GM18517 (cell line): ENCODE results near the gene SYNGR1.
"Not testable (repeated sequence)": the region's sequence is repeated elsewhere in the genome, so short reads cannot be mapped to it uniquely, and the experiment has no call there.

Experiments used
- ATAC-seq: cut with Tn5 transposase; IDR thresholded peaks from one replicate; pipeline ENCODE4 v1.9.1; 2021; ENCODE audit warnings: mild to moderate bottlenecking, moderate library complexity; ENCODE audit not compliant: unreplicated experiment

The SYNGR1 gene

GRCh38 chr22:39405346-39406085, 55.7 kb downstream of the SYNGR1 start:
- ATAC-seq = no peak

- ATAC-seq = no peak
Observed at GRCh38 chr22:39408173-39408572, 58.4 kb downstream of the SYNGR1 start.

GRCh38 chr22:39408807-39409206, 59.0 kb downstream of the SYNGR1 start:
- no peak for ATAC-seq

- ATAC-seq = no peak
Observed at GRCh38 chr22:39409516-39410029, 59.8 kb downstream of the SYNGR1 start.

GRCh38 chr22:39410264-39410663, 60.5 kb downstream of the SYNGR1 start:
- no peak for ATAC-seq

- ATAC-seq = not testable (repeated sequence)
Observed at GRCh38 chr22:39411828-39412365, 62.1 kb downstream of the SYNGR1 start.

GRCh38 chr22:39413204-39413603, 63.4 kb downstream of the SYNGR1 start:
- not testable (repeated sequence) for ATAC-seq

GRCh38 chr22:39414377-39414776, 64.6 kb downstream of the SYNGR1 start:
- ATAC-seq = no peak

GRCh38 chr22:39414886-39415285, 65.1 kb downstream of the SYNGR1 start:
- ATAC-seq = no peak

GRCh38 chr22:39415506-39415905, 65.7 kb downstream of the SYNGR1 start:
- ATAC-seq = no peak

- no peak for ATAC-seq
Observed at GRCh38 chr22:39416319-39416718, 66.5 kb downstream of the SYNGR1 start.

- ATAC-seq = no peak
Observed at GRCh38 chr22:39417641-39418040, 67.8 kb downstream of the SYNGR1 start.

GRCh38 chr22:39418696-39419095, 68.9 kb downstream of the SYNGR1 start:
- ATAC-seq = no peak

- ATAC-seq = no peak
Observed at GRCh38 chr22:39419096-39419495, 69.3 kb downstream of the SYNGR1 start.

- ATAC-seq = no peak
Observed at GRCh38 chr22:39419911-39420310, 70.1 kb downstream of the SYNGR1 start.

- ATAC-seq = no peak
Observed at GRCh38 chr22:39421691-39422090, 71.9 kb downstream of the SYNGR1 start.

GRCh38 chr22:39422101-39422500, 72.3 kb downstream of the SYNGR1 start:
- no peak for ATAC-seq

GRCh38 chr22:39422721-39423120, 72.9 kb downstream of the SYNGR1 start:
- no peak for ATAC-seq

- no peak for ATAC-seq
Observed at GRCh38 chr22:39423976-39424375, 74.2 kb downstream of the SYNGR1 start.

- ATAC-seq = no peak
Observed at GRCh38 chr22:39426380-39427043, 76.7 kb downstream of the SYNGR1 start.

- no peak for ATAC-seq
Observed at GRCh38 chr22:39427751-39428596, 78.2 kb downstream of the SYNGR1 start.
